Stomach smooth muscle (tissue), 2 donors: ENCODE results near the gene ADGRA3.
"Not testable (repeated sequence)": the region's sequence is repeated elsewhere in the genome, so short reads cannot be mapped to it uniquely, and the experiment has no call there.

Source experiments
- H3K27ac ChIP-seq: one replicate; pipeline ENCODE4 v1.7.0; 2013; ENCODE audit warnings: mild to moderate bottlenecking, low read length, inconsistent platforms
- H3K27me3 ChIP-seq, 2 donors: one replicate each; pipeline ENCODE4 v1.7.0; 2013; ENCODE audit warnings: low read length in 2 of 2; ENCODE audit not compliant: insufficient read depth in 2 of 2, control insufficient read depth in 1 of 2
- H3K36me3 ChIP-seq, 2 donors: one replicate each; pipeline ENCODE4 v1.7.0; 2013; ENCODE audit warnings: low read length in 2 of 2; ENCODE audit not compliant: control insufficient read depth in 2 of 2, insufficient read depth in 2 of 2
- H3K4me1 ChIP-seq: one replicate; pipeline ENCODE4 v1.7.0; 2013; ENCODE audit warnings: low read length; ENCODE audit not compliant: control insufficient read depth, insufficient read depth
- H3K4me3 ChIP-seq, 2 donors: one replicate each; pipeline ENCODE4 v1.7.0; 2013; ENCODE audit warnings: low read length in 2 of 2
- H3K9ac ChIP-seq, 2 donors: one replicate each; pipeline ENCODE4 v1.7.0; 2013; ENCODE audit warnings: low read length in 2 of 2, mild to moderate bottlenecking in 1 of 2
- H3K9me3 ChIP-seq, 2 donors: one replicate each; pipeline ENCODE4 v1.7.0; 2013; ENCODE audit warnings: low read length in 2 of 2; ENCODE audit not compliant: control insufficient read depth in 2 of 2
- donor health status: healthy.
- donor health status: Pancreatic carcinoma.

Gene ADGRA3

DNA sequence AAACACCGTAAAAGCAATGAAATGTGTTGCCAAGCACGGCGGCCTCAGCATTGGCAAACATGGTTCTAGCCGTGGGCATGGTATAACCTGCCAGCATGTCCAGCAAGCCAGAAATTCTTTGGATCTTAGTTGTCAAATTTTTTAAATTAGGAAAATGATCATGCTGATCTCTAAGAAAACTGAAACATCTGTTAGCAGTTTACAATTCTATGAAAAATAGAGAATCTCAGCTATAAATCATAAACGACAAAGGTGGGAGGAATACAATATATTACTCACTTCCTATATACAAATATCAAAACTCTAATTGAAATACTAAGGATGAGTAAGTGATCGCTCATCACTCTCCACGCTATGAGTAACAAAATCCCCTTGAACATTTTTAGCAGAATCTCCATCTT is 130.3 kb downstream of the ADGRA3 start:
- Histone ChIP-seq H3K9ac (no peak overlapping the region), H3K36me3 (peaks cover 15 to 21% of the 10 kb centered on the region in 2 donors), H3K4me1 (no peaks in the 10 kb centered on the region), H3K27ac (no peak overlapping the region), H3K4me3 (no peak overlapping the region), H3K9me3 (no peaks in the 10 kb centered on the region), H3K27me3 (no peaks in the 10 kb centered on the region)

DNA sequence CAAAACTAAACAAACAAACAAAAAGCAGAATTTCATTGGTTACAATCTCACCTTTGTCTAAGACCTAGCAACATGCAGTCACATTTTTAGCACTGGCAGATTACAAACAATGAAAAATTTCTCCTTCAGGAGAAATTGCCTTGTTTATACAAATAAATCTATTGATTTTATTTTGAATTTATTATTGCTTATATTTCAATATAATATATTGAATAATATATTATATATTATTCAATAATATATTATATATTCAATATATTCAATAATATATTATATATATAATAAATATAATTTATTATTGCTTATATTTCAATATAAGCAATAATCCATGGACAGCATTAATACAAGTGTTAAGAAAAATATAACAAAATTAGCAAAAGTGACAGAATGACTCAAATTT is 131.7 kb downstream of the ADGRA3 start:
- Histone ChIP-seq H3K36me3 (peaks cover 15 to 21% of the 10 kb centered on the region in 2 donors), H3K27ac (no peak overlapping the region), H3K4me3 (no peak overlapping the region), H3K27me3 (no peaks in the 10 kb centered on the region), H3K4me1 (no peaks in the 10 kb centered on the region), H3K9ac (no peak overlapping the region), H3K9me3 (no peaks in the 10 kb centered on the region)

- not testable (repeated sequence) for H3K27ac ChIP-seq, H3K27me3 ChIP-seq, H3K4me1 ChIP-seq, H3K4me3 ChIP-seq, H3K9ac ChIP-seq, H3K9me3 ChIP-seq
- peaks cover 2 to 12% of the 10 kb centered on the region in 2 donors for H3K36me3 ChIP-seq
Measured at GRCh38 chr4:22382216-22382615, 133.7 kb downstream of the ADGRA3 start.

GRCh38 chr4:22372986-22373385 is 142.9 kb downstream of the ADGRA3 start:
- Histone ChIP-seq H3K4me3 (no peak overlapping the region), H3K9ac (no peak overlapping the region), H3K4me1 (no peaks in the 10 kb centered on the region), H3K9me3 (no peaks in the 10 kb centered on the region), H3K36me3 (no peaks in the 10 kb centered on the region), H3K27me3 (no peaks in the 10 kb centered on the region), H3K27ac (no peak overlapping the region)

DNA sequence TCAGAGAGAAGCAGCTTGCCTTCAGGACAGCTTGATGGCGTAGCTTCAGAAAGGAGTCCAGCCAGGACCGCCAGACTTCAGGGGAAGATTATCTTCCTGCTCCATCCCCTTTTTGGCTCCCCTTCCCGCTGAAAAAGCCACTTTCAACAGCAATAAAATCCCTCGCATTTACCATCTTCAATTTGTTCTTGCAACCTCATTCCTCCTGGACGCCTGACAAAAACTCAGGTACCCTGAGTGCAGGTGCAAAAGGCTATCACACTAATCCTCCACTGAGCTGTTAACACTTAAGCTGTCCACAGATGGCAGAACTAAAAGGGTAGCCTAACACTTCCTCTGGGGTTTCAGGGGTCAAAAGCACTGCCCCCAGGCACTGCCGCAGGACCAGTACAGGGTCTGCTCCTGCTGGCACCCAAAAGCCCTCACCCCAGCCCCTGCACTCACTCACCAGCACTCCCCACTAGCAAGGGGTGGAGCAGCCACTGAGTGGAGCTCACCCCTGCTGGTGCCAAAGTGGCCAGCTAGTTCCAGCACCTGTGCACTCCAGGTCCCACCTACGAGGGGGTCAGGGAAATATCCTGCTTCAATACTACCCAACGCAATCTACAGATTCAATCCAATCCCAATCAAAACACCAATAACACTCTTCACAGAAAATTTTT is 145.8 kb downstream of the ADGRA3 start:
- H3K27ac ChIP-seq, result no peak overlapping the region
- H3K4me3 ChIP-seq, result no peak overlapping the region
- no peaks in the 10 kb centered on the region for H3K36me3 ChIP-seq
- no peaks in the 10 kb centered on the region for H3K27me3 ChIP-seq
- no peaks in the 10 kb centered on the region for H3K9me3 ChIP-seq
- H3K4me1 ChIP-seq, result no peaks in the 10 kb centered on the region
- no peak overlapping the region for H3K9ac ChIP-seq

GRCh38 chr4:22363787-22364186 is 152.1 kb downstream of the ADGRA3 start:
- Histone ChIP-seq H3K4me3 (no peak overlapping the region), H3K36me3 (no peaks in the 10 kb centered on the region), H3K9ac (no peak overlapping the region), H3K27me3 (no peaks in the 10 kb centered on the region), H3K9me3 (no peaks in the 10 kb centered on the region), H3K27ac (no peak overlapping the region), H3K4me1 (no peaks in the 10 kb centered on the region)

DNA sequence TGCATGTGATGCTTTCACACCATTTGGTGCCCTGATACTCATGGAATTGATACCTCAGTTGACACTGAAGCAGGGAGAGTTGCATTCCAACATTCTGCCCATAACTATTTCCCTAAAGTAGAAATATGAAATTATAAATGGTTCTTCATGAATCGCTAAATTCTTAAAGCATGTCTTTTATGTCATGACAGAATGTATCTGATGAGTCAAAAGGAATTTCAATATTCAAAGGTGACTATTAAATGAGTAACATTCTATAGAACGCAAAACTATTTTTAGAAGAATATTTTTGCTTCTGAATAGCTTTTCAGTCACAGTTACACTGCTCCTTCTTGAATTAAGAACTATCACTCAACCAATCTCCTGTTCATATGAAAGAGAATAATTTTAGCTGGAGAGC is 152.8 kb downstream of the ADGRA3 start:
- Histone ChIP-seq H3K36me3 (no peaks in the 10 kb centered on the region), H3K9me3 (no peaks in the 10 kb centered on the region), H3K27me3 (no peaks in the 10 kb centered on the region), H3K27ac (no peak overlapping the region), H3K4me1 (no peaks in the 10 kb centered on the region), H3K9ac (no peak overlapping the region), H3K4me3 (no peak overlapping the region)

- Histone ChIP-seq H3K4me1 (no peaks in the 10 kb centered on the region), H3K4me3 (no peak overlapping the region), H3K36me3 (no peaks in the 10 kb centered on the region), H3K27me3 (no peaks in the 10 kb centered on the region), H3K9ac (no peak overlapping the region), H3K27ac (no peak overlapping the region), H3K9me3 (no peaks in the 10 kb centered on the region)
Measured at GRCh38 chr4:22356987-22357596, 158.8 kb downstream of the ADGRA3 start.

GRCh38 chr4:22348410-22348809 is 167.5 kb downstream of the ADGRA3 start:
- no peaks in the 10 kb centered on the region for H3K27me3 ChIP-seq
- no peaks in the 10 kb centered on the region for H3K36me3 ChIP-seq
- H3K4me3 ChIP-seq, result no peak overlapping the region
- no peaks in the 10 kb centered on the region for H3K4me1 ChIP-seq
- no peaks in the 10 kb centered on the region for H3K9me3 ChIP-seq
- no peak overlapping the region for H3K27ac ChIP-seq
- no peak overlapping the region for H3K9ac ChIP-seq

DNA sequence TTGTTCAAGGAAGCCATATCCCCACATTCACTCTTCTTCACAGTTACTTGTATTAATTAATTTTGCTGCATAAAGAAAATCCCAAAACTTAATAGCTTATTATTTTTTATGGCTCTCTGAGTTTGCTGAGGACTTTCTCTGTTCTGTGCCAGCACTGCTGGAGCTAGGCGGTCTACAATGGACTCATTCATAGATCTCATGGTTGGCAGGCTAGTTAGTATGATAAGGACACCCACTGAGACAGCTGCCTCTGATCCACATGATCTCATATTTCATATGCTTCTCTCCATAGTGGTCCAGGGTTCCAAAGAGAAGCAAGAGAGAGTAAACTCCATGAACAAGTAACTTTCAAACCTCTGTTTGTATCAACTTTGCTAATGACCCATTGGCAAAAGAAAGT is 170.2 kb downstream of the ADGRA3 start:
- no peaks in the 10 kb centered on the region for H3K36me3 ChIP-seq
- no peaks in the 10 kb centered on the region for H3K4me1 ChIP-seq
- no peak overlapping the region for H3K4me3 ChIP-seq
- no peaks in the 10 kb centered on the region for H3K9me3 ChIP-seq
- H3K9ac ChIP-seq, result no peak overlapping the region
- no peak overlapping the region for H3K27ac ChIP-seq
- H3K27me3 ChIP-seq, result no peaks in the 10 kb centered on the region

GRCh38 chr4:22345055-22345454 is 170.8 kb downstream of the ADGRA3 start:
- Histone ChIP-seq H3K36me3 (no peaks in the 10 kb centered on the region), H3K27ac (no peak overlapping the region), H3K9ac (no peak overlapping the region)

More at GRCh38 chr4:22345055-22345454, 170.8 kb downstream of the ADGRA3 start:
- no peaks in the 10 kb centered on the region for H3K9me3 ChIP-seq
- no peaks in the 10 kb centered on the region for H3K27me3 ChIP-seq
- no peaks in the 10 kb centered on the region for H3K4me1 ChIP-seq
- H3K4me3 ChIP-seq, result no peak overlapping the region
